ENCODE results near the gene HSD17B7. TPM values are rescaled to one million over a fixed set of nuclear protein-coding genes. Genes with fewer than 3 reads are reported as not detected.

HSD17B7 gene
- 10.5 and 21.9 TPM in 2 replicates for total RNA-seq

DNA sequence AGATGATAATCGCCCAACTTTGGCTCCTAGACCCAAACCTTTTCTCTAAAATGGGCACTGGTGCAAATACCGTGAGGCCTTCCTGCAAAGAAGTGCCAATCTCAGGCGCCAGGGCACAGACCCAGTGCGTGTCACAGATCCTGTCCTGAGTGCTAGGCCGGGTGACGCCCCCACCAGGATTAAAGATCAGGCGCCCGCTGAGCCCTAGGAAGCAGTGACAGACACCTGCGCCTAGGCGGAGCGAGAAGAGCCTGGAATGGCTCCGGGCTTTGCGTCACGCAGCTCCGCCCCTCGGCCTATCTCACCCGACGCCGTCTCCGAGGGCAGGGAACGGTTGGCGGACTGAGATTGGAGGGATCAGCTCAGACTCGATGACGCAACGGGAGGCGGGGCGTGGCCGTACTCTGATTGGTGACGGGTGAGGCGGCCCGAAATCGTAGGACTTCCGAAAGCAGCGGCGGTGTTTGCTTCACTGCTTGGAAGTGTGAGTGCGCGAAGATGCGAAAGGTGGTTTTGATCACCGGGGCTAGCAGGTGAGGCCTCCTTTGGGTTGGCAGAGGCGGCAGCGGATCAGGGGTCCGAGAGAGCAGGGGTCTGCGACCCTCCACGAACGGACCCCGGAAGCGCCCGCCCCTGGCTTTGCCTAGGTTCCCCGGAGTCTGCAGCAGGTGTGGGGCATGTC lies at the start of gene HSD17B7:
HSD17B7 (plus strand) TSS at position 400 of the 682 bp plus-strand sequence; CDS start at position 499, 99 bp downstream.

GRCh38 chr1:162861101-162861500 lies 70.6 kb downstream of the HSD17B7 start, which contains the start of gene CCDC190:
CCDC190 (minus strand) TSS chr1:162861175; CDS start chr1:162859646, 1,529 bp downstream.

Other genes with a start within 250 kb of the HSD17B7 start
- gene UAP1, start 229.0 kb upstream of the HSD17B7 start, total RNA-seq = 22.0 and 106 TPM in 2 replicates
- 76.5 and 94.2 TPM in 2 replicates for gene DDR2, start 158.2 kb upstream of the HSD17B7 start, total RNA-seq
- gene CCDC190, start 70.5 kb downstream of the HSD17B7 start, total RNA-seq = not detected in 2 replicates

Data from epithelial cell of alveolus of lung (primary cell).